Fibroblast of mammary gland (primary cell): ENCODE data around the gene GAS5.
"Not testable (repeated sequence)": the region's sequence is repeated elsewhere in the genome, so short reads cannot be mapped to it uniquely, and the experiment has no call there.

Source experiments
- DNase-seq: peaks from one replicate; pipeline ENCODE4 v3.0.0-alpha.2; 2010; ENCODE audit warnings: low read depth
- H3K4me3 ChIP-seq: 2 replicates; pipeline ENCODE4 v1.5.1; 2011; ENCODE audit warnings: low read depth, mild to moderate bottlenecking, low read length, moderate library complexity; ENCODE audit not compliant: control insufficient read depth
- TF ChIP-seq, protein P1 (sequence below): conservative IDR thresholded peaks from 2 replicates; pipeline ENCODE4 v1.5.1; 2011; ENCODE audit warnings: low read depth, low read length, inconsistent platforms; ENCODE audit not compliant: control insufficient read depth, insufficient read depth

GAS5 gene

GRCh38 chr1:173860065-173860464 lies 7.7 kb downstream of the GAS5 start:
- DNase-seq = no peak
- H3K4me3 ChIP-seq = no peak overlapping the region
- TF ChIP-seq, protein P1, sequence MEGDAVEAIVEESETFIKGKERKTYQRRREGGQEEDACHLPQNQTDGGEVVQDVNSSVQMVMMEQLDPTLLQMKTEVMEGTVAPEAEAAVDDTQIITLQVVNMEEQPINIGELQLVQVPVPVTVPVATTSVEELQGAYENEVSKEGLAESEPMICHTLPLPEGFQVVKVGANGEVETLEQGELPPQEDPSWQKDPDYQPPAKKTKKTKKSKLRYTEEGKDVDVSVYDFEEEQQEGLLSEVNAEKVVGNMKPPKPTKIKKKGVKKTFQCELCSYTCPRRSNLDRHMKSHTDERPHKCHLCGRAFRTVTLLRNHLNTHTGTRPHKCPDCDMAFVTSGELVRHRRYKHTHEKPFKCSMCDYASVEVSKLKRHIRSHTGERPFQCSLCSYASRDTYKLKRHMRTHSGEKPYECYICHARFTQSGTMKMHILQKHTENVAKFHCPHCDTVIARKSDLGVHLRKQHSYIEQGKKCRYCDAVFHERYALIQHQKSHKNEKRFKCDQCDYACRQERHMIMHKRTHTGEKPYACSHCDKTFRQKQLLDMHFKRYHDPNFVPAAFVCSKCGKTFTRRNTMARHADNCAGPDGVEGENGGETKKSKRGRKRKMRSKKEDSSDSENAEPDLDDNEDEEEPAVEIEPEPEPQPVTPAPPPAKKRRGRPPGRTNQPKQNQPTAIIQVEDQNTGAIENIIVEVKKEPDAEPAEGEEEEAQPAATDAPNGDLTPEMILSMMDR = no peak

DNA sequence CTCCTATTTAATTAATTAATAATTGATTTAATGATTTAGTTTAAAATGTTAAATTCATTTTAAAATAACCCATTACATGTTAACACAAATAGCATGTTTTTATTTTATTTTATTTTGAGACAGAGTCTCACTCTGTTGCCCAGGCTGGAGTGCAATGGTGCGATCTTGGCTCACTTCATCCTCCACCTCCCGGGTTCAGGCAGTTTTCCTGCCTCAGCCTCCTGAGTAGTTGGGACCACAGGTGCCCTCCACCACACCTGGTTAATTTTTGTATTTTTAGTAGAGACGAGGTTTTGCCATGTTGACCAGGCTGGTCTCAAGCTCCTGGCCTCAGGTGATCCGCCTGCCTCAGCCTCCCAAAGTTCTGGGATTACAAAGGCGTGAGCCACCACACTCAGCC lies 8.2 kb downstream of the GAS5 start:
- H3K4me3 ChIP-seq, DNase-seq: not testable (repeated sequence)

- no peak overlapping the region for H3K4me3 ChIP-seq
- TF ChIP-seq, protein P1 = no peak
- DNase-seq = no peak
Measured at GRCh38 chr1:173857363-173857917, 10.3 kb downstream of the GAS5 start.

GRCh38 chr1:173856903-173857302 lies 10.9 kb downstream of the GAS5 start:
- TF ChIP-seq, protein P1 = no peak
- DNase-seq = no peak
- no peak overlapping the region for H3K4me3 ChIP-seq

DNA sequence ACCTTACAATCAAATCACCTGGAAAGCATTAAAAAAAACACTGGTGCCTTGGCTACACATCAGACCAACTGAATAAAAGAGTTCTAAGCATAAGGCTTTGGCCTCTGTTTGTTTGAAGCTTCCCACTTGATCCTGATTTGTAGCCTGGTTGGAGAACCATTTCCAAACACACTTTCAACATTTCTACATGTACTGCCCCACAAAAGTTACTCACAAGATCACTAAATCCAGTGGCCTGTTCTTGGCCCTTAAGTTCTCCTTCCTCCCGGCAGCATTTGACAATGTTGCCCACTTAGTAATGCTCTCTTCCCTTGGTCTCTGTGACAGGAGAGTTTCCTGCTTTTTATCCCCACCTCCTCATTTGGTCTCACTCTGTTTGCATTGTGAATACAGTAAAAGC lies 11.8 kb downstream of the GAS5 start:
- TF ChIP-seq, protein P1 = no peak
- DNase-seq = no peak
- no peak overlapping the region for H3K4me3 ChIP-seq

- peak; percentile 54 for DNase-seq
- TF ChIP-seq, protein P1 = no peak
- H3K4me3 ChIP-seq = no peak overlapping the region
Measured at GRCh38 chr1:173853074-173853473, 14.7 kb downstream of the GAS5 start.

- DNase-seq = no peak
- H3K4me3 ChIP-seq = no peak overlapping the region
- TF ChIP-seq, protein P1 = no peak
Measured at GRCh38 chr1:173852105-173852504, 15.7 kb downstream of the GAS5 start.
